GM13977 (cell line): ENCODE data around the gene LHX2.

Experiments used
- DNase-seq: peaks from one replicate; pipeline ENCODE4 v3.0.0; 2012; ENCODE audit warnings: low spot score
- in situ Hi-C: fragments of 300-500 bp; cut with MboI; formaldehyde crosslinking; loops from one replicate; pipeline ENCODE4 v1.12.0; 2022; ENCODE audit warnings: low sequenced_read_pairs, low pct_unique_long_range_greater_than_20kb, mixed read lengths, inconsistent platforms; ENCODE audit not compliant: unreplicated experiment
- TF ChIP-seq, protein P1 (sequence below): IDR thresholded peaks from 2 replicates; pipeline ENCODE4 v1.5.1; 2012; ENCODE audit warnings: mild to moderate bottlenecking, control low read depth; ENCODE audit not compliant: insufficient read depth; ENCODE audit errors: extremely low read depth, missing control alignments

LHX2 gene

GRCh38 chr9:124044448-124044847 lies 32.9 kb downstream of the LHX2 start:
- DNase-seq = no peak
- in situ Hi-C loops = no loop called here
- TF ChIP-seq, protein P1, sequence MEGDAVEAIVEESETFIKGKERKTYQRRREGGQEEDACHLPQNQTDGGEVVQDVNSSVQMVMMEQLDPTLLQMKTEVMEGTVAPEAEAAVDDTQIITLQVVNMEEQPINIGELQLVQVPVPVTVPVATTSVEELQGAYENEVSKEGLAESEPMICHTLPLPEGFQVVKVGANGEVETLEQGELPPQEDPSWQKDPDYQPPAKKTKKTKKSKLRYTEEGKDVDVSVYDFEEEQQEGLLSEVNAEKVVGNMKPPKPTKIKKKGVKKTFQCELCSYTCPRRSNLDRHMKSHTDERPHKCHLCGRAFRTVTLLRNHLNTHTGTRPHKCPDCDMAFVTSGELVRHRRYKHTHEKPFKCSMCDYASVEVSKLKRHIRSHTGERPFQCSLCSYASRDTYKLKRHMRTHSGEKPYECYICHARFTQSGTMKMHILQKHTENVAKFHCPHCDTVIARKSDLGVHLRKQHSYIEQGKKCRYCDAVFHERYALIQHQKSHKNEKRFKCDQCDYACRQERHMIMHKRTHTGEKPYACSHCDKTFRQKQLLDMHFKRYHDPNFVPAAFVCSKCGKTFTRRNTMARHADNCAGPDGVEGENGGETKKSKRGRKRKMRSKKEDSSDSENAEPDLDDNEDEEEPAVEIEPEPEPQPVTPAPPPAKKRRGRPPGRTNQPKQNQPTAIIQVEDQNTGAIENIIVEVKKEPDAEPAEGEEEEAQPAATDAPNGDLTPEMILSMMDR = no peak

DNA sequence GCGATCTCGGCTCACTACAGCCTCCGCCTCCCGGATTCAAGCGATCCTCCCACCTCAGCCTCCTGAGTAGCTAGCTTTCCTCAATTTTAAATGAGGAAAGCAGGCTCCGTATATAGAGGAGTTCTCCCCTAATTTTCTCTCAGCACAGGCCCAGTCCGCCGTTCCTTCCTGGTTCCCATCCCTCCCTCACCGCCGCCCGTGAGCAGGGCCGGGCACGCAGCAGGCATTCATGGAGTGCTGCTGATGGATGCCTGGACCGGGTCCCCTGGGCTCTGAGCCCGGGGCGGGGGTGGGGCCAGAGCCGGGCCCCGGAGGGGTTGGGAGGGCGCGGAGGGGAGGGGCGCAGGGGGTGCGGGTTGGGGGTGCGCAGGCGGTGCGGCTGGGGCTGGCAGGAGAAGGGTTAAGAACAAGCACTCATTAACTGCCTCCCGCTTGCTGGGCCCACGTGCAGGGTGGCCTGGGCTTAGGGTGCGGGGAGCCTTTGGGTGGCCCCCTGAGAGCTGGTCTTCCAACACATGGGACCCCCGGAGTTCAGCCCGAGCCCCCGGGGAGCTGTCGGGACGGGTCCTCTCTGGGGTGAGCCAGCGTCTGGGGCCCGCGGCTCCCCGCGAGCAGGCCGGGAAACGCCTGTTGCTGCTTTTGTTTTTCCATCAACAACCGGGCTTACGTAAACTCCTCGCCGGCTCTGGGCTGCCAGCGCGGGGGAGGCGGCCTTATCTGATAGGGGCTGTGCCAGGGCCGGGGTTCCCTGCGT lies 33.7 kb downstream of the LHX2 start:
- in situ Hi-C loops = no loop called here
- TF ChIP-seq, protein P1 = no peak
- no peak for DNase-seq

DNA sequence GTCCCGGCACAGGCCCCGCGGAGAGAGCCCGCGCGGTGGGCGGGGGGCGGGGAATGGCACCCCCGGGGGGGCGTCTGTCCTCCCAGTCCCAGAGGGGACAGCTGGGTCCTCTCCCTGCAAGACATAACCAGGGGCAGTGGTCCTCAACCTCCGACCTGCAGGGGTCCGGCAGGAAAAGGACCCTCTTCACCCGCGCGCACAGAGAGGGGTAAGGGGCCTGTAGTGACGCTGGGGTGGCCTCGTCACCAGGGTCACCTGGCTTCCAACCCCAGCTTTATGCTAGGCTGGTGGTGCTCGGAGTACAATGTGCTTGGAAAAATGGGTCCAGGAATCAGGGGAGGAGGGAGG lies 34.2 kb downstream of the LHX2 start:
- TF ChIP-seq, protein P1 = no peak
- in situ Hi-C loops = no loop called here
- DNase-seq = no peak

DNA sequence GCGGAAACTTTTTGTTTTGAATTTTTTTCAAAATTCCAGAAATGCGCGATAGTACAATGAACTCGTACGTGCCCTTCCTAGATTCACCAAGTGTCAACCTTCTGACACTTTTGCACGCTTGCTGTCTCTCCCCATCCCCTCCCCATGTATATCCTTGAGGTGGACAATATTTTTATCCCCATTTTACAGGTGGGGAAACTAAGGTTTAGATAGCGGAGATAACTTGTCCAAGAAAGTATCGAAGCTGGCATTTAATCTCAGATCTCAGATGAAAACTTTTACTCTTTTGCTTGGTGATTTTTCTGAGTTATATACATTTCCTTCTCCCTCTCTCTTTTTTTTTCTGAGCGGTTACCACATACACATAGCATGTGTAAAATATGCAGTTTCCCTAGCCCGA lies 34.6 kb downstream of the LHX2 start:
- in situ Hi-C loops = no loop called here

GRCh38 chr9:124047251-124047672 lies 35.7 kb downstream of the LHX2 start:
- in situ Hi-C loops = no loop called here
- TF ChIP-seq, protein P1 = no peak
- no peak for DNase-seq

More for the DNA sequence above, 34.6 kb downstream of the LHX2 start:
- TF ChIP-seq, protein P1 = no peak
- DNase-seq = no peak

GRCh38 chr9:124050955-124051354 lies 39.4 kb downstream of the LHX2 start:
- TF ChIP-seq, protein P1 = no peak
- no peak for DNase-seq
- in situ Hi-C loops = no loop called here

DNA sequence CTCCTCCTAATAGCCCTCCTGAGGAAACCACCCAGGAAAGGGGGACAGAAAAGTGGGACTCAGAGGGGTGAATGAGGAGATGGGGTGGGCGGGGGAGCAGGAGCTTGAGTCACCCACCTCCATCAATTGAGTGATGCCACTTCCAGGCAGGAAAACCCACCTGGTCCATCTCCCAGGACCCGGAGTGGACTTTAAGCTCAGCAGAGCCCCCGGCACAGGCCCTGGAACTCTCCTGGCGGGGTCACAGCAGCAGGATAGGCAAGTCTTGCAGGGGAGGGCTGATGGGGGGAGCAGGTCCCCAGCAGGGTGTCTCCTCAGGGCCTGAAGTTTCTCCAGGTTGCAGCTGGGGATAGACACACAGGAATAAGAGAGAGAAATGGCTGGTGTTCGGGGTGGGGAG lies 40.8 kb downstream of the LHX2 start:
- TF ChIP-seq, protein P1 = no peak
- in situ Hi-C loops = no loop called here
- DNase-seq = no peak
